Neutrophil (primary cell): ENCODE results near the gene OSGEP.
"Not testable (repeated sequence)": the region's sequence is repeated elsewhere in the genome, so short reads cannot be mapped to it uniquely, and the experiment has no call there.

Experiments used
- H3K27ac ChIP-seq: fragments of 200-600 bp; sonication (generic); 2 replicates; pipeline ENCODE4 v1.5.1; 2016; ENCODE audit warnings: mild to moderate bottlenecking, moderate library complexity
- H3K27me3 ChIP-seq: fragments of 200-600 bp; sonication (generic); 2 replicates; pipeline ENCODE4 v1.6.0; 2016; ENCODE audit warnings: mild to moderate bottlenecking
- H3K36me3 ChIP-seq: fragments of 200-600 bp; sonication (generic); 2 replicates; pipeline ENCODE4 v1.5.1; 2017
- H3K4me1 ChIP-seq, 2 experiments: fragments of 200-600 bp in 1 of 2; sonication (generic) in 1 of 2; 1 replicate in 1 of 2; 2 replicates in 1 of 2; pipeline versions ENCODE4 v1.5.1 to v1.6.1; 2013 to 2016; ENCODE audit warnings: low read depth in 1 of 2, low read length in 1 of 2, mild to moderate bottlenecking in 1 of 2, moderate library complexity in 1 of 2; ENCODE audit not compliant: control insufficient read depth in 1 of 2, insufficient read depth in 1 of 2
- H3K4me3 ChIP-seq, 2 experiments: fragments of 200-600 bp in 1 of 2; sonication (generic) in 1 of 2; 1 replicate in 1 of 2; 2 replicates in 1 of 2; pipeline ENCODE4 v1.5.1; 2013 to 2016; ENCODE audit warnings: low read depth in 1 of 2, low read length in 1 of 2, mild to moderate bottlenecking in 1 of 2, moderate library complexity in 1 of 2
- H3K9me3 ChIP-seq: fragments of 200-600 bp; sonication (generic); 2 replicates; pipeline ENCODE4 v1.5.1; 2016
- TF ChIP-seq, protein P1 (sequence below): fragments of 200-600 bp; sonication (generic); IDR thresholded peaks from 2 replicates; pipeline ENCODE4 v1.5.1; 2016; ENCODE audit warnings: antibody characterized with exemption

OSGEP gene

DNA sequence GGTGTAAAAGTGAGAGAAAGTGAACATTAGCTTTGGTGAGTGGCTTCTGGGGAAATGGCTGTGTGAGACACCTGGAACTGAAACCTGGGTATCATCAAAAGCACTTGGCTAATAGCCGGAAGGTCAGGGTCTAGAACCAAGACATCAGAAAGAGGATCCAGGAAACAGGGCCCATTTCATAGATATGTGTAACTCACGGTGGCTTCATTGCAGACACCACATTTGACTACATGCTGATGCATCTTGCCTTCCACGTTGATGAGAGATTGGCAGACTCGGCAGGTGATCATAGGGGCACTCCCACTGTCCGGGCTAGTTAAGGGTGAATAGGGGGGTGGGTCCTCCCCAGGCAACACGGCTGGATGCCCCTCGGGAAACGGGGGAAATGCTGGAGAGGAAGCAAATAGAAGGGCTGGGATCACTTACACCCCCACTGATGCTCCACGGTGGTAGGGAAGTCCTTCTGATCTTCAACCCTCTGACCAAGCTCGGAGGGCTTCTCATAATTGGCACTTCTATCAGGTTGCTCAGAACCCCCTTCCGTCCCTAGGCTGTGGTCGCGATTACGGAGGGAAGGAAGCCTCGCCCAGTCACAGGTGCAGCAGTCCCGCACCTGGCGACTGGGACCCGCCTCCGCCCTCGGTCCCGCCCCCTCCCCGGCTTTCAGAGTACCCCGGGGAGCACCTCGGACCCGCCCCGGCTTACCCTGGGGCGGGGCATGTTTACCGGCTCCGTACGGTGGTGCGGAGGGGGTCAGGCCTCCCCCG lies 6.0 kb upstream of the OSGEP start:
- Histone ChIP-seq H3K9me3 (no peaks in the 10 kb centered on the region), H3K4me3 (peak overlapping the region; percentile 69 to 80), H3K27ac (peak overlapping the region; percentile 88), H3K4me1 (peaks cover 56 to 62% of the 10 kb centered on the region in 2 experiments), H3K27me3 (no peaks in the 10 kb centered on the region), H3K36me3 (peaks cover 33% of the 10 kb centered on the region)
- TF ChIP-seq, protein P1, sequence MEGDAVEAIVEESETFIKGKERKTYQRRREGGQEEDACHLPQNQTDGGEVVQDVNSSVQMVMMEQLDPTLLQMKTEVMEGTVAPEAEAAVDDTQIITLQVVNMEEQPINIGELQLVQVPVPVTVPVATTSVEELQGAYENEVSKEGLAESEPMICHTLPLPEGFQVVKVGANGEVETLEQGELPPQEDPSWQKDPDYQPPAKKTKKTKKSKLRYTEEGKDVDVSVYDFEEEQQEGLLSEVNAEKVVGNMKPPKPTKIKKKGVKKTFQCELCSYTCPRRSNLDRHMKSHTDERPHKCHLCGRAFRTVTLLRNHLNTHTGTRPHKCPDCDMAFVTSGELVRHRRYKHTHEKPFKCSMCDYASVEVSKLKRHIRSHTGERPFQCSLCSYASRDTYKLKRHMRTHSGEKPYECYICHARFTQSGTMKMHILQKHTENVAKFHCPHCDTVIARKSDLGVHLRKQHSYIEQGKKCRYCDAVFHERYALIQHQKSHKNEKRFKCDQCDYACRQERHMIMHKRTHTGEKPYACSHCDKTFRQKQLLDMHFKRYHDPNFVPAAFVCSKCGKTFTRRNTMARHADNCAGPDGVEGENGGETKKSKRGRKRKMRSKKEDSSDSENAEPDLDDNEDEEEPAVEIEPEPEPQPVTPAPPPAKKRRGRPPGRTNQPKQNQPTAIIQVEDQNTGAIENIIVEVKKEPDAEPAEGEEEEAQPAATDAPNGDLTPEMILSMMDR: no peak

DNA sequence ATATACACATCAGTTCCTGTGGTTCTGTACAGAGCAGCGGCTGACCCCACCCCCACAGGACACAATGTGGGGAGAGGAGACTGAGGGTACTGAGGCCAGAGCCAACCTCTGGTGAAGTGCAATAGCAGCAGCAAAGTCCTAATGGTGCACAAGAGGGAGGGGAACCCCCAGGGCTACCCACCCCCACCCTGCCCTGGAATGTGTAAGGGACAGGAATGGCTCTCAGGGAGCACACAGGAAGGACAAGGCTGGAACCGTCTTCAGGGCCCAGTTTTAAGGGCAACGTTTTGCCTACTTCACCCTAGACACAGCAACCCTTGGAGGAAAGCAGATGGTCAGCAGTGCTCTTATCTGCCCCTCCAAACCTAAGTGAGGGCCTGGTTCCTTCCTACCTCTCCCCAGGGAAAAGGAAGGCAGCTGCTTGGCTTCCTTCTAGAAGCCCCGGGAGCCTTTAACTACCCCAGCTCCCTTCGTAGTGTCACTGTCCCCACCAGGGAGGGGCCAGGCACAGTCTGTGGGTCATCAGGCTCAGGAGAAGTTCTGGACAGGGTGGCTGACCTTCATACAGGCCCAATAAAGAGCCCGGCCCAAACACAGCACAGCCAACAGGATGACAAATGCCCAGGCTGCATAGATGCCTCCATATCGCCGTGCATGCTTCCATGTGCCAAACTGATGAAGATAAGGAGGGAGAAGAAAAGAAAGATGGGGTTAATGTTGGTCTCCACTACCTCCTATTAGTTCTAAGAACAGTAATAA lies 3.6 kb upstream of the OSGEP start:
- Histone ChIP-seq H3K27me3 (no peaks in the 10 kb centered on the region), H3K4me1 (peaks cover 74 to 80% of the 10 kb centered on the region in 2 experiments), H3K9me3 (no peaks in the 10 kb centered on the region), H3K36me3 (peaks cover 33% of the 10 kb centered on the region), H3K4me3 (no peak overlapping the region), H3K27ac (peak overlapping the region; percentile 88)
- TF ChIP-seq, protein P1: no peak

DNA sequence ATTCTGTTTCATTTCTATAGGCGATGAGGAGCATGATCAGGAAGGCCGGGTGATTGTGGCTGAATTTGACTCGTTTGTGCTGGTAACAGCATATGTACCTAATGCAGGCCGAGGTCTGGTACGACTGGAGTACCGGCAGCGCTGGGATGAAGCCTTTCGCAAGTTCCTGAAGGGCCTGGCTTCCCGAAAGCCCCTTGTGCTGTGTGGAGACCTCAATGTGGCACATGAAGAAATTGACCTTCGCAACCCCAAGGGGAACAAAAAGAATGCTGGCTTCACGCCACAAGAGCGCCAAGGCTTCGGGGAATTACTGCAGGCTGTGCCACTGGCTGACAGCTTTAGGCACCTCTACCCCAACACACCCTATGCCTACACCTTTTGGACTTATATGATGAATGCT lies 2.4 kb upstream of the OSGEP start:
- Histone ChIP-seq H3K4me1 (peaks cover 72 to 74% of the 10 kb centered on the region in 2 experiments), H3K9me3 (no peaks in the 10 kb centered on the region), H3K27ac (peak overlapping the region; percentile 88), H3K36me3 (peaks cover 36% of the 10 kb centered on the region), H3K4me3 (no peak overlapping the region), H3K27me3 (no peaks in the 10 kb centered on the region)
- TF ChIP-seq, protein P1: no peak

DNA sequence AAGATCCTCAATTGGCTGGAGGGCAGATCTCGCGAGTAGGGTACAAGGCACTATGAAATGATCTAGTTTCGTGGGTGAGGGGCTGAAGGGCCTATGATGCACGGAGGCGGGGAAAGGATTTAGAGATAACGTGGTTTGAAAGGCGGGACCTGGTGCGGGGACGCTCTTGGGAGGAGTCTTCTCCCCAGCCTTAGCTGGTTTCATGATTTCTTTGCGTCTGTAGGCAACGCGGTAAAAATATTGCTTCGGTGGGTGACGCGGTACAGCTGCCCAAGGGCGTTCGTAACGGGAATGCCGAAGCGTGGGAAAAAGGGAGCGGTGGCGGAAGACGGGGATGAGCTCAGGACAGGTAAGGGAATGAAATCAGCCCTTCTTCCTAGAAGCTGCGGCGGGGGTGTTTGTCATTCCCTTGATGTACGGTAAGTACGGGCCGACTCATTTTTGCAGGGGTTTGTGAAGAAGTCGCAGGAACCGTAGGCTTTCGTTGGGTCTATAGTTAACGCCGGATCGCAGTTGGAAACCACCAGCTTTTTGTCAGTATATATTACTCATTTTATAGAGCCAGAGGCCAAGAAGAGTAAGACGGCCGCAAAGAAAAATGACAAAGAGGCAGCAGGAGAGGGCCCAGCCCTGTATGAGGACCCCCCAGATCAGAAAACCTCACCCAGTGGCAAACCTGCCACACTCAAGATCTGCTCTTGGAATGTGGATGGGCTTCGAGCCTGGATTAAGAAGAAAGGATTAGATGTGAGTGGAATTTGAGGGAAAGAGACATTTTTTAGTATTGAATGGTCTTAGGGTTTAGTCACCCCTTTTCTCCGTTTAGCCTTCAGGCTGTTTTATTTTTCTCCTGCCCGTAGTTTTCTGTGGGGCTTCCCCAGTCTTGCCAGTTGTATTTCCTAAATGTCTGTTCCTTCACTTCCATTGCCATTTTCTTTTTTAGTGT lies 1.0 kb upstream of the OSGEP start:
- TF ChIP-seq, protein P1: no peak
- Histone ChIP-seq H3K27ac (peak overlapping the region; percentile 88), H3K36me3 (peaks cover 44% of the 10 kb centered on the region), H3K27me3 (no peaks in the 10 kb centered on the region), H3K9me3 (no peaks in the 10 kb centered on the region), H3K4me3 (peak overlapping the region; percentile 87 to 93), H3K4me1 (peaks cover 63 to 67% of the 10 kb centered on the region in 2 experiments)

DNA sequence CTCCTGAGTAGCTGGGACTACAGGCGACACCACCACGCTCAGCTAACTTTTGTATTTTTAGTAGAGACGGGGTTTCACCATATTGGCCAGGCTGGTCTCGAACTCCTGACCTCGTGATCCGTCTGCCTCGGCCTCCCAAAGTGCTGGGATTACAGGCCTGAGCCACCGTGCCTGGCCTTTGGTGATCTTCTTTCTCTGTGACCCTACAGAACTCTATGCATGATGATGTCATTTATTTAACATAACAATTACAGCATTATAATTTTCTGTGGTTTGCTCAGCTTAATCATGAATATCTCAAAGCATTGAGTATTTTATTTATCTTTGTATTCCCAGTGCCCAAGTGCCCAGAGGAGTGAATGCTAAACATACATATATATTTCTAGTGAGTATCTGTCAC lies 1.8 kb downstream of the OSGEP start:
- not testable (repeated sequence) for H3K9me3 ChIP-seq, H3K27me3 ChIP-seq, H3K27ac ChIP-seq, H3K4me3 ChIP-seq
- Histone ChIP-seq H3K36me3 (peaks cover 46% of the 10 kb centered on the region), H3K4me1 (peaks cover 37 to 40% of the 10 kb centered on the region in 2 experiments)
